ENCODE results near the gene FOXQ1.
"Not testable (repeated sequence)": the region's sequence is repeated elsewhere in the genome, so short reads cannot be mapped to it uniquely, and the experiment has no call there.

Gene FOXQ1

GRCh38 chr6:1318584-1318983 lies 6.7 kb downstream of the FOXQ1 start:
- DNase-seq (ENCODE audit: extremely low read depth in 1 of 2, low read depth in 1 of 2) = not testable (repeated sequence)

GRCh38 chr6:1321738-1322137 lies 9.8 kb downstream of the FOXQ1 start:
- no peak for DNase-seq (ENCODE audit: extremely low read depth in 1 of 2, low read depth in 1 of 2)

GRCh38 chr6:1322156-1322555 lies 10.3 kb downstream of the FOXQ1 start:
- DNase-seq (ENCODE audit: extremely low read depth in 1 of 2, low read depth in 1 of 2) = no peak

- no peak for DNase-seq (ENCODE audit: extremely low read depth in 1 of 2, low read depth in 1 of 2)
Observed at GRCh38 chr6:1322696-1323219, 10.9 kb downstream of the FOXQ1 start.

GRCh38 chr6:1324936-1325335 lies 13.0 kb downstream of the FOXQ1 start:
- DNase-seq (ENCODE audit: extremely low read depth in 1 of 2, low read depth in 1 of 2) = no peak

GRCh38 chr6:1325461-1326309 lies 13.8 kb downstream of the FOXQ1 start:
- no peak for DNase-seq (ENCODE audit: extremely low read depth in 1 of 2, low read depth in 1 of 2)

- DNase-seq (ENCODE audit: extremely low read depth in 1 of 2, low read depth in 1 of 2) = no peak
Observed at GRCh38 chr6:1326535-1327121, 14.7 kb downstream of the FOXQ1 start.

- no peak for DNase-seq (ENCODE audit: extremely low read depth in 1 of 2, low read depth in 1 of 2)
Observed at GRCh38 chr6:1327630-1328029, 15.7 kb downstream of the FOXQ1 start.

GRCh38 chr6:1328129-1328800 lies 16.4 kb downstream of the FOXQ1 start:
- DNase-seq (ENCODE audit: extremely low read depth in 1 of 2, low read depth in 1 of 2) = no peak

- no peak for DNase-seq (ENCODE audit: extremely low read depth in 1 of 2, low read depth in 1 of 2)
Observed at GRCh38 chr6:1329708-1330107, 17.8 kb downstream of the FOXQ1 start.

GRCh38 chr6:1334684-1335083 lies 22.8 kb downstream of the FOXQ1 start:
- no peak for DNase-seq (ENCODE audit: extremely low read depth in 1 of 2, low read depth in 1 of 2)

- DNase-seq (ENCODE audit: extremely low read depth in 1 of 2, low read depth in 1 of 2) = no peak
Observed at GRCh38 chr6:1335367-1336037, 23.6 kb downstream of the FOXQ1 start.

- no peak for DNase-seq (ENCODE audit: extremely low read depth in 1 of 2, low read depth in 1 of 2)
Observed at GRCh38 chr6:1336246-1336843, 24.4 kb downstream of the FOXQ1 start.

- DNase-seq (ENCODE audit: extremely low read depth in 1 of 2, low read depth in 1 of 2) = no peak
Observed at GRCh38 chr6:1337791-1338190, 25.9 kb downstream of the FOXQ1 start.

- no peak for DNase-seq (ENCODE audit: extremely low read depth in 1 of 2, low read depth in 1 of 2)
Observed at GRCh38 chr6:1346101-1346500, 34.2 kb downstream of the FOXQ1 start.

GRCh38 chr6:1346558-1347091 lies 34.7 kb downstream of the FOXQ1 start:
- DNase-seq (ENCODE audit: extremely low read depth in 1 of 2, low read depth in 1 of 2) = no peak

GRCh38 chr6:1347161-1347560 lies 35.3 kb downstream of the FOXQ1 start:
- DNase-seq (ENCODE audit: extremely low read depth in 1 of 2, low read depth in 1 of 2) = no peak

- DNase-seq (ENCODE audit: extremely low read depth in 1 of 2, low read depth in 1 of 2) = no peak
Observed at GRCh38 chr6:1348675-1349074, 36.8 kb downstream of the FOXQ1 start.

GRCh38 chr6:1349655-1350054 lies 37.8 kb downstream of the FOXQ1 start:
- DNase-seq (ENCODE audit: extremely low read depth in 1 of 2, low read depth in 1 of 2) = no peak

- no peak for DNase-seq (ENCODE audit: extremely low read depth in 1 of 2, low read depth in 1 of 2)
Observed at GRCh38 chr6:1351381-1352008, 39.6 kb downstream of the FOXQ1 start.

Measured in activated CD8-positive, alpha-beta memory T cell treated with anti-CD3 and anti-CD28 coated beads for 1 hour (primary cell).